ENCODE results near the gene NECAB2.

The NECAB2 gene

GRCh38 chr16:84045818-84046470, 77.9 kb downstream of the NECAB2 start (continued):
- TF ChIP-seq PATZ1 (CRISPR knock-in tag; IDR thresholded peaks at IDR 0.05; ENCODE audit: borderline replicate concordance) (no peak), ISL1 (CRISPR knock-in tag; IDR thresholded peaks at IDR 0.05) (no peak)

- no peak for TF ChIP-seq TSHZ2 (CRISPR knock-in tag; IDR thresholded peaks at IDR 0.05)
- no peak for TF ChIP-seq ZFP30 (CRISPR knock-in tag; IDR thresholded peaks at IDR 0.05)
- no peak for TF ChIP-seq ZNF8 (CRISPR knock-in tag; IDR thresholded peaks at IDR 0.05)
- TF ChIP-seq ZC3H10 (CRISPR knock-in tag; IDR thresholded peaks at IDR 0.05), result no peak
- TF ChIP-seq, protein P1, sequence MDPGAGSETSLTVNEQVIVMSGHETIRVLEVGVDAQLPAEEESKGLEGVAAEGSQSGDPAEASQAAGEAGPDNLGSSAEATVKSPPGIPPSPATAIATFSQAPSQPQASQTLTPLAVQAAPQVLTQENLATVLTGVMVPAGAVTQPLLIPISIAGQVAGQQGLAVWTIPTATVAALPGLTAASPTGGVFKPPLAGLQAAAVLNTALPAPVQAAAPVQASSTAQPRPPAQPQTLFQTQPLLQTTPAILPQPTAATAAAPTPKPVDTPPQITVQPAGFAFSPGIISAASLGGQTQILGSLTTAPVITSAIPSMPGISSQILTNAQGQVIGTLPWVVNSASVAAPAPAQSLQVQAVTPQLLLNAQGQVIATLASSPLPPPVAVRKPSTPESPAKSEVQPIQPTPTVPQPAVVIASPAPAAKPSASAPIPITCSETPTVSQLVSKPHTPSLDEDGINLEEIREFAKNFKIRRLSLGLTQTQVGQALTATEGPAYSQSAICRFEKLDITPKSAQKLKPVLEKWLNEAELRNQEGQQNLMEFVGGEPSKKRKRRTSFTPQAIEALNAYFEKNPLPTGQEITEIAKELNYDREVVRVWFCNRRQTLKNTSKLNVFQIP (CRISPR knock-in tag; IDR thresholded peaks at IDR 0.05; ENCODE audit: borderline replicate concordance, low read depth), result no peak
- no peak for TF ChIP-seq TOX (CRISPR knock-in tag; IDR thresholded peaks at IDR 0.05; ENCODE audit: borderline replicate concordance)
- no peak for TF ChIP-seq ZFP3 (CRISPR knock-in tag; IDR thresholded peaks at IDR 0.05)
- no peak for TF ChIP-seq TCF4 (CRISPR knock-in tag; IDR thresholded peaks at IDR 0.05; ENCODE audit: borderline replicate concordance)
- TF ChIP-seq OSR1 (CRISPR knock-in tag; IDR thresholded peaks at IDR 0.05), result no peak
- no peak for TF ChIP-seq CREB5 (CRISPR knock-in tag; IDR thresholded peaks at IDR 0.05; ENCODE audit: low read depth)
- TF ChIP-seq RARB (CRISPR knock-in tag; IDR thresholded peaks at IDR 0.05), result no peak
- no peak for TF ChIP-seq ESRRG (CRISPR knock-in tag; IDR thresholded peaks at IDR 0.05)
- TF ChIP-seq ZNF70 (CRISPR knock-in tag; IDR thresholded peaks at IDR 0.05), result no peak
- no peak for TF ChIP-seq SNAI2 (CRISPR knock-in tag; IDR thresholded peaks at IDR 0.05)
- TF ChIP-seq PATZ1 (CRISPR knock-in tag; IDR thresholded peaks at IDR 0.05; ENCODE audit: borderline replicate concordance), result no peak
- no peak for TF ChIP-seq BACH2 (CRISPR knock-in tag; IDR thresholded peaks at IDR 0.05; ENCODE audit: borderline replicate concordance)
- no peak for TF ChIP-seq ISL1 (CRISPR knock-in tag; IDR thresholded peaks at IDR 0.05)
- TF ChIP-seq, protein P2, sequence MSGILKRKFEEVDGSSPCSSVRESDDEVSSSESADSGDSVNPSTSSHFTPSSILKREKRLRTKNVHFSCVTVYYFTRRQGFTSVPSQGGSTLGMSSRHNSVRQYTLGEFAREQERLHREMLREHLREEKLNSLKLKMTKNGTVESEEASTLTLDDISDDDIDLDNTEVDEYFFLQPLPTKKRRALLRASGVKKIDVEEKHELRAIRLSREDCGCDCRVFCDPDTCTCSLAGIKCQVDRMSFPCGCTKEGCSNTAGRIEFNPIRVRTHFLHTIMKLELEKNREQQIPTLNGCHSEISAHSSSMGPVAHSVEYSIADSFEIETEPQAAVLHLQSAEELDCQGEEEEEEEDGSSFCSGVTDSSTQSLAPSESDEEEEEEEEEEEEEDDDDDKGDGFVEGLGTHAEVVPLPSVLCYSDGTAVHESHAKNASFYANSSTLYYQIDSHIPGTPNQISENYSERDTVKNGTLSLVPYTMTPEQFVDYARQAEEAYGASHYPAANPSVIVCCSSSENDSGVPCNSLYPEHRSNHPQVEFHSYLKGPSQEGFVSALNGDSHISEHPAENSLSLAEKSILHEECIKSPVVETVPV (CRISPR knock-in tag; IDR thresholded peaks at IDR 0.05), result no peak
- no peak for TF ChIP-seq CSDC2 (CRISPR knock-in tag; IDR thresholded peaks at IDR 0.05)
- ATAC-seq, result no peak
Measured at GRCh38 chr16:84047206-84047605, 79.2 kb downstream of the NECAB2 start.

GRCh38 chr16:84047626-84048025, 79.6 kb downstream of the NECAB2 start:
- ATAC-seq, result no peak
- TF ChIP-seq ESRRG (CRISPR knock-in tag; IDR thresholded peaks at IDR 0.05) (no peak), RARB (CRISPR knock-in tag; IDR thresholded peaks at IDR 0.05) (no peak), ZFP30 (CRISPR knock-in tag; IDR thresholded peaks at IDR 0.05) (no peak)
